Measurements from ENCODE around the gene DPP9. TPM values are rescaled to one million over a fixed set of nuclear protein-coding genes. Genes with fewer than 3 reads are reported as not detected.

The DPP9 gene
- total and polyA plus RNA-seq, 2 donors (not counting 1 experiment from before 2014, with no cell fraction given): 3.6 to 27.1 TPM

DNA sequence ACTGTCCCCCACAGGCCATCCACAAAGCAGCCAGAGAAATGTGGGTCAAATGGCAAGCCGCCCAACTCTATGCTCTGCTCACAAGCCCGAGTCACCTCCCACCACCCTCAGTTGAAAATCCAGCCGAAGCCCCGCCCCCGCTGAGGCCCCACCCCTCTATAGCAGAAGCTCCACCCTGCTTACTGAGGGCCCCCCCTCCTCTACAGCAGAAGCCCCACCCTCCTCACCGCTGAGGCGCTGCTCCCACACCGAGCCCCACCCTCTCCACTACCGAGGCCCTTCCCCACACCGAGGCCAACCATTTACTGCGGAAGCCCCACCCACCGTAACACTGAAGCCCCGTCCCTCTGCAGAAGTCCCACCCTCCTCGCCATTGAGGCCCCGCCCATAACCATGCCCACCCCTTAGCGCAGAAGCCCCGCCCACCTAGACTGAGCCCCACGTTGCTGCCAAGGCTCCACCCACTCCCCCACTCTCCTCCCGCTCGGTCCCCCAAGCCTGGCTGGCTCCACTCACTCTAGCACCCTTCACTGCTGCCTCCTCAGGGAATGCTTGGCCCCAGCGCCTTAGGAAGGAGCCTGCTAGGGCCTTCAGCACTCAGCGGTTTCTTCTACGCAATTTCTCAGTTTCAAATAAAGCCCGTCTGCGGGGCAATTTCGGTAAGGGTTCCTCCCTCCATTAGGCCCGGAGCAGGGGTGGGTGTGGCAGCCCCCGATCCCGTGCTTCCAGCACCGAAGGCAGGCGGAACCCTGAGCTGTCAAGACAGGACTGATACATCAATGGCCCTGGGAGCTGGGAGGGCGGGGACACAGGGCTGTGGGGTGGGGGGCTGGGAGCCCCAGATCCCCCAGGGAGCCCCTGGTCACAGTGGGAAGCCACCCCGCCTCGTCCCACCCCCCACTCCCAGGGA lies 44.5 kb downstream of the DPP9 start:
- H3K27me3 ChIP-seq (ENCODE audit: control insufficient read depth, insufficient read depth, low read length): no peaks in the 10 kb centered on the region
- no peaks in the 10 kb centered on the region for H4K20me1 ChIP-seq (ENCODE audit: control insufficient read depth, extremely low read depth, insufficient read depth, low read length)
- no peak overlapping the region for H3K4me2 ChIP-seq (ENCODE audit: extremely low read depth, insufficient read depth, low read length)
- H3K4me3 ChIP-seq (replicated peaks in 1 of 4; ENCODE audit: control extremely low read depth in 1 of 4, insufficient read depth in 1 of 4, low read depth in 3 of 4, low read length in 4 of 4): no peak overlapping the region
- H3K79me2 ChIP-seq (ENCODE audit: control insufficient read depth, insufficient read depth, low read length): no peaks in the 10 kb centered on the region
- TF ChIP-seq, protein P1, sequence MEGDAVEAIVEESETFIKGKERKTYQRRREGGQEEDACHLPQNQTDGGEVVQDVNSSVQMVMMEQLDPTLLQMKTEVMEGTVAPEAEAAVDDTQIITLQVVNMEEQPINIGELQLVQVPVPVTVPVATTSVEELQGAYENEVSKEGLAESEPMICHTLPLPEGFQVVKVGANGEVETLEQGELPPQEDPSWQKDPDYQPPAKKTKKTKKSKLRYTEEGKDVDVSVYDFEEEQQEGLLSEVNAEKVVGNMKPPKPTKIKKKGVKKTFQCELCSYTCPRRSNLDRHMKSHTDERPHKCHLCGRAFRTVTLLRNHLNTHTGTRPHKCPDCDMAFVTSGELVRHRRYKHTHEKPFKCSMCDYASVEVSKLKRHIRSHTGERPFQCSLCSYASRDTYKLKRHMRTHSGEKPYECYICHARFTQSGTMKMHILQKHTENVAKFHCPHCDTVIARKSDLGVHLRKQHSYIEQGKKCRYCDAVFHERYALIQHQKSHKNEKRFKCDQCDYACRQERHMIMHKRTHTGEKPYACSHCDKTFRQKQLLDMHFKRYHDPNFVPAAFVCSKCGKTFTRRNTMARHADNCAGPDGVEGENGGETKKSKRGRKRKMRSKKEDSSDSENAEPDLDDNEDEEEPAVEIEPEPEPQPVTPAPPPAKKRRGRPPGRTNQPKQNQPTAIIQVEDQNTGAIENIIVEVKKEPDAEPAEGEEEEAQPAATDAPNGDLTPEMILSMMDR (conservative IDR thresholded peaks at IDR 0.05 in 1 of 2, IDR thresholded peaks at IDR 0.05 in 1 of 2; ENCODE audit: low read depth in 1 of 2, low read length in 2 of 2): no peak
- TF ChIP-seq EZH2 (IDR thresholded peaks at IDR 0.05; ENCODE audit: low read length, missing control alignments): no peak
- H3K36me3 ChIP-seq (ENCODE audit: control insufficient read depth, insufficient read depth, low read length): peaks cover 20% of the 10 kb centered on the region
- H2AFZ ChIP-seq (ENCODE audit: low read length): no peak overlapping the region
- no peak overlapping the region for H3K27ac ChIP-seq (ENCODE audit: insufficient read depth, low read length)
- no peak overlapping the region for H3K9ac ChIP-seq (ENCODE audit: insufficient read depth, low read length)
- DNase-seq (ENCODE audit: low read depth in 2 of 2): peak; percentile 23 to 33
- no peaks in the 10 kb centered on the region for H3K4me1 ChIP-seq (ENCODE audit: control insufficient read depth, extremely low read depth, insufficient read depth, low read length)
- no peaks in the 10 kb centered on the region for H3K9me3 ChIP-seq (ENCODE audit: control insufficient read depth, insufficient read depth, low read depth, low read length)

DNA sequence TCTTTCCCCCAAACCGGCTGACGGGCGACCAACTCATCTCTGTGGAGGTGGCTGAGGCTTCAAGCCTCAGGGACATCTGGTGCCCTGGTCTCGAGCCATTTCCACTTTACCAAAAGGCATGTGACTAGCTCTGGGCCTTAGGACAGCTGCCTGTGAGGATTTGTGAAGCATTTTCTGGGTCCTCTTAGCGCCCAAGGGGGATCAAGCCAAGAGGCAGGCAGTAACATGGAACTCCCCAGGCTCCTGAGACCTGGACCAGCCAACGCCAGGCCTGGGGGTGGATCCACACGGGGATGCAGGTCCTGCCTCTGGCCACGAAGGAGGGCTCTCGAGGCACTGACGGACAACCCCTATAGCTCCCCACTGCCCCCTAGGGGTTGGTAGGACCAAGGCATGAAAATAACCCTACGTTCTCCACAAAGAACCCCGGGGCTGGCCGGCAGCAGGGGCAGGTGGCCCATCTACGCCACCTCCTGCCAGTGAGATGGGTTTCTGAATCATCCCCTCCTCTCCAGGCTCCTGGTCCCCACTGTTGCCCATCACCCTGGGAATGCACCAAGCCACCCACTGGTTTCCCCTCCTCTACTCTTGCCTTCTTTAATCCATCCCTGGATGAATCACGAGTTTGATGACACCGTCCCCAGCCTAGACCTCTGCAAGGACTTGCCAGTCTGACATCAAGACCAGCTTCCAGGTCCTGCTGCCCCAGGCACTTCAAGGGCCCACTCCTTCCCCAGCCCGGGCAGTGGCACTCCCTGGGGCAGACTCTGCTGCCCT lies 46.5 kb downstream of the DPP9 start:
- Histone ChIP-seq H3K4me2 (ENCODE audit: extremely low read depth, insufficient read depth, low read length) (no peak overlapping the region), H4K20me1 (ENCODE audit: control insufficient read depth, extremely low read depth, insufficient read depth, low read length) (no peaks in the 10 kb centered on the region), H3K36me3 (ENCODE audit: control insufficient read depth, insufficient read depth, low read length) (peaks cover 11% of the 10 kb centered on the region), H3K4me3 (replicated peaks in 1 of 4; ENCODE audit: control extremely low read depth in 1 of 4, insufficient read depth in 1 of 4, low read depth in 3 of 4, low read length in 4 of 4) (no peak overlapping the region), H3K79me2 (ENCODE audit: control insufficient read depth, insufficient read depth, low read length) (no peaks in the 10 kb centered on the region), H3K27ac (ENCODE audit: insufficient read depth, low read length) (no peak overlapping the region), H3K9me3 (ENCODE audit: control insufficient read depth, insufficient read depth, low read depth, low read length) (no peaks in the 10 kb centered on the region), H3K4me1 (ENCODE audit: control insufficient read depth, extremely low read depth, insufficient read depth, low read length) (no peaks in the 10 kb centered on the region), H3K27me3 (ENCODE audit: control insufficient read depth, insufficient read depth, low read length) (no peaks in the 10 kb centered on the region), H3K9ac (ENCODE audit: insufficient read depth, low read length) (no peak overlapping the region), H2AFZ (ENCODE audit: low read length) (no peak overlapping the region)
- DNase-seq (ENCODE audit: low read depth in 2 of 2): peak; percentile 32 to 37
- TF ChIP-seq, protein P1 (conservative IDR thresholded peaks at IDR 0.05 in 1 of 2, IDR thresholded peaks at IDR 0.05 in 1 of 2; ENCODE audit: low read depth in 1 of 2, low read length in 2 of 2): peak; percentile 46 to 53
- TF ChIP-seq EZH2 (IDR thresholded peaks at IDR 0.05; ENCODE audit: low read length, missing control alignments): no peak

DNA sequence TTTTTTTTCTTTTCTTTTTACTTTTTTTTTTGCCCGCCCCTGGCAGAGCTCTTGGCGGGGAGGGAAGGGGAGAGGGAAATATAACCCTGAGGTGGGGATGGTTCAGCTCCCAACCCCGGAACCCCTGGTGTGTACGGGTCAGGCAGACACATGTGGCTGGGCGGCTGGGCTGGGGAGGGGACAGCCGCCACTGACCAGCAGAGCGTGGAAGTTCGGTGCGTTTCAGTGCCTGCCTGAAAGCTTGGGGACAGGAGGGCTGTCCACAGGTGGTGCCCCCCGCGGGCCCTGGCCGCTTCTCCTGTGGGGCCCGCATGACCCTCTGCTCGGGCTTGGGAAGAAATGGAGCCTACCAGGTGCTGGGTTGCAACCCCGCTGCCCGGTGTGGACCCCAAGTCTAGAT lies 48.3 kb downstream of the DPP9 start:
- Histone ChIP-seq H3K4me1 (ENCODE audit: control insufficient read depth, extremely low read depth, insufficient read depth, low read length) (peaks cover 2% of the 10 kb centered on the region), H3K27me3 (ENCODE audit: control insufficient read depth, insufficient read depth, low read length) (no peaks in the 10 kb centered on the region), H3K9me3 (ENCODE audit: control insufficient read depth, insufficient read depth, low read depth, low read length) (no peaks in the 10 kb centered on the region), H2AFZ (ENCODE audit: low read length) (no peak overlapping the region), H3K79me2 (ENCODE audit: control insufficient read depth, insufficient read depth, low read length) (no peaks in the 10 kb centered on the region), H3K36me3 (ENCODE audit: control insufficient read depth, insufficient read depth, low read length) (peaks cover 11% of the 10 kb centered on the region), H3K4me3 (replicated peaks in 1 of 4; ENCODE audit: control extremely low read depth in 1 of 4, insufficient read depth in 1 of 4, low read depth in 3 of 4, low read length in 4 of 4) (no peak overlapping the region), H4K20me1 (ENCODE audit: control insufficient read depth, extremely low read depth, insufficient read depth, low read length) (no peaks in the 10 kb centered on the region), H3K4me2 (ENCODE audit: extremely low read depth, insufficient read depth, low read length) (no peak overlapping the region), H3K9ac (ENCODE audit: insufficient read depth, low read length) (no peak overlapping the region), H3K27ac (ENCODE audit: insufficient read depth, low read length) (no peak overlapping the region)
- DNase-seq (ENCODE audit: low read depth in 2 of 2): no peak
- TF ChIP-seq, protein P1 (conservative IDR thresholded peaks at IDR 0.05 in 1 of 2, IDR thresholded peaks at IDR 0.05 in 1 of 2; ENCODE audit: low read depth in 1 of 2, low read length in 2 of 2): no peak
- no peak for TF ChIP-seq EZH2 (IDR thresholded peaks at IDR 0.05; ENCODE audit: low read length, missing control alignments)
